Mesenchymal stem cell (in vitro differentiated cells and primary cell): ENCODE results near the gene DDX10.

ENCODE experiments used
- DNase-seq: peaks from one replicate; pipeline ENCODE4 v3.0.0-alpha.2; 2013
- H2AFZ ChIP-seq: one replicate; pipeline ENCODE4 v1.6.1; 2013; ENCODE audit warnings: low read depth, mild to moderate bottlenecking, control low read depth, inconsistent platforms, low read length, moderate library complexity
- H2AK5ac ChIP-seq: 2 replicates; pipeline ENCODE4 v1.6.1; 2013; ENCODE audit warnings: low read length, moderate library complexity, mild to moderate bottlenecking, inconsistent platforms; ENCODE audit not compliant: severe bottlenecking
- H2BK120ac ChIP-seq: one replicate; pipeline ENCODE4 v1.6.1; 2013; ENCODE audit warnings: low read depth, mild to moderate bottlenecking, inconsistent platforms, low read length, moderate library complexity
- H2BK12ac ChIP-seq, 2 experiments: one replicate each; pipeline ENCODE4 v1.6.1; 2013; ENCODE audit warnings: inconsistent platforms in 2 of 2, low read length in 2 of 2, mild to moderate bottlenecking in 2 of 2, moderate library complexity in 2 of 2, control low read depth in 1 of 2
- H2BK15ac ChIP-seq: one replicate; pipeline ENCODE4 v1.6.1; 2013; ENCODE audit warnings: mild to moderate bottlenecking, low read depth, inconsistent platforms; ENCODE audit not compliant: poor library complexity, severe bottlenecking
- H2BK5ac ChIP-seq: 2 replicates; pipeline ENCODE4 v1.6.1; 2013; ENCODE audit warnings: low read depth, mild to moderate bottlenecking, low read length, control low read depth, inconsistent platforms; ENCODE audit not compliant: poor library complexity, severe bottlenecking
- H3K14ac ChIP-seq, 2 experiments: one replicate each; pipeline ENCODE4 v1.6.1; 2013; ENCODE audit warnings: inconsistent platforms in 2 of 2, low read length in 2 of 2, control low read depth in 1 of 2, mild to moderate bottlenecking in 1 of 2, moderate library complexity in 1 of 2
- H3K18ac ChIP-seq, 2 experiments: one replicate each; pipeline ENCODE4 v1.6.1; 2013; ENCODE audit warnings: inconsistent platforms in 2 of 2, low read length in 2 of 2, control low read depth in 1 of 2, low read depth in 1 of 2, mild to moderate bottlenecking in 1 of 2
- H3K23ac ChIP-seq, 2 experiments: one replicate each; pipeline ENCODE4 v1.6.1; 2013; ENCODE audit warnings: inconsistent platforms in 2 of 2, low read length in 2 of 2, mild to moderate bottlenecking in 2 of 2, moderate library complexity in 2 of 2, control low read depth in 1 of 2
- H3K27ac ChIP-seq: 2 replicates; pipeline ENCODE4 v1.5.1; 2013; ENCODE audit warnings: mild to moderate bottlenecking, moderate library complexity, low read length, control low read depth, inconsistent platforms; ENCODE audit not compliant: poor library complexity, severe bottlenecking
- H3K27me3 ChIP-seq, 2 experiments: 2 replicates each; pipeline versions ENCODE4 v1.6.1 to v1.7.0; 2013; ENCODE audit warnings: low read length in 2 of 2, mild to moderate bottlenecking in 2 of 2, moderate library complexity in 2 of 2, control low read depth in 1 of 2, inconsistent platforms in 1 of 2; ENCODE audit not compliant: control insufficient read depth in 1 of 2, insufficient read depth in 1 of 2
- H3K36me3 ChIP-seq, 2 experiments: 2 replicates each; pipeline versions ENCODE4 v1.6.1 to v1.7.0; 2013; ENCODE audit warnings: low read length in 2 of 2, control low read depth in 1 of 2, inconsistent platforms in 1 of 2, low read depth in 1 of 2, mild to moderate bottlenecking in 1 of 2; ENCODE audit not compliant: insufficient read depth in 2 of 2, control insufficient read depth in 1 of 2
- H3K4ac ChIP-seq, 2 experiments: one replicate each; pipeline ENCODE4 v1.6.1; 2013; ENCODE audit warnings: inconsistent platforms in 2 of 2, low read length in 2 of 2, mild to moderate bottlenecking in 2 of 2, moderate library complexity in 2 of 2, control low read depth in 1 of 2, low read depth in 1 of 2
- H3K4me1 ChIP-seq: 2 replicates; pipeline ENCODE4 v1.6.1; 2013; ENCODE audit warnings: low read depth, low read length, control low read depth; ENCODE audit not compliant: control insufficient read depth, insufficient read depth
- H3K4me2 ChIP-seq: 2 replicates; pipeline ENCODE4 v1.6.1; 2013; ENCODE audit warnings: low read length, mild to moderate bottlenecking, inconsistent platforms; ENCODE audit not compliant: poor library complexity, severe bottlenecking
- H3K4me3 ChIP-seq, 2 experiments: 2 replicates each; pipeline versions ENCODE4 v1.5.1 to v1.7.0; 2013; ENCODE audit warnings: low read length in 2 of 2, mild to moderate bottlenecking in 2 of 2, control low read depth in 1 of 2, low read depth in 1 of 2; ENCODE audit not compliant: insufficient read depth in 1 of 2
- H3K79me1 ChIP-seq: replicated peaks from 2 replicates; pipeline ENCODE4 v1.6.1; 2013; ENCODE audit warnings: mild to moderate bottlenecking, control low read depth, low read length, inconsistent platforms; ENCODE audit not compliant: poor library complexity, severe bottlenecking
- H3K9ac ChIP-seq: 2 replicates; pipeline ENCODE4 v1.7.0; 2013; ENCODE audit warnings: mild to moderate bottlenecking, low read length, moderate library complexity
- H3K9me3 ChIP-seq: 2 replicates; pipeline ENCODE4 v1.7.0; 2013; ENCODE audit warnings: mild to moderate bottlenecking, low read length; ENCODE audit not compliant: control insufficient read depth
- H4K8ac ChIP-seq: one replicate; pipeline ENCODE4 v1.6.1; 2013; ENCODE audit warnings: inconsistent platforms, mild to moderate bottlenecking, low read length, moderate library complexity
- H4K91ac ChIP-seq: one replicate; pipeline ENCODE4 v1.6.1; 2013; ENCODE audit warnings: mild to moderate bottlenecking, low read length, inconsistent platforms
- WGBS: methylation state at CpG from one replicate; pipeline ENCODE4 v1.1.7; 2013; ENCODE audit warnings: mixed read lengths; 5-methylcytosine and 5-hydroxymethylcytosine counted together

The DDX10 gene

DNA sequence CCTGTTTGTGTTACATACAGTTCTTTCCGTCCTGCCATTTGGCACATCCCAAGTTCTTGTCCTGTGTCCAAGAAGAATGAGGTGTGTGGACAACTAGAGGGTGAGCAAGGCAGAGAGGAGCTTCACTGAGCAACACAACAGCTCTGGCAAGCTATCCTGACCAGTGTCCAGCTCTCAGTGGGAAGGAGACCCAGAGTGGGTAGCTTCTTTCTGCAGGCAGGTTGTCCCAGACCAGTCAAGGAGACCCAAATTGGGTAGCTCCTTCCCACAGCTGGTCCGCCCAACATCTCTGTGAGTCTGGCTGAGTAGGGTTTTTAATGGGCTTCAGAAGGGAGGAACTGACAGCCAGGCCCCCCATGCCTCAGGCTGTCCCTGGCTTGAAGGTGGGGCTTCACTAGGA, 36.1 kb upstream of the DDX10 start:
- 90% methylated on average over 2 of the region's 2 CpGs for WGBS

DNA sequence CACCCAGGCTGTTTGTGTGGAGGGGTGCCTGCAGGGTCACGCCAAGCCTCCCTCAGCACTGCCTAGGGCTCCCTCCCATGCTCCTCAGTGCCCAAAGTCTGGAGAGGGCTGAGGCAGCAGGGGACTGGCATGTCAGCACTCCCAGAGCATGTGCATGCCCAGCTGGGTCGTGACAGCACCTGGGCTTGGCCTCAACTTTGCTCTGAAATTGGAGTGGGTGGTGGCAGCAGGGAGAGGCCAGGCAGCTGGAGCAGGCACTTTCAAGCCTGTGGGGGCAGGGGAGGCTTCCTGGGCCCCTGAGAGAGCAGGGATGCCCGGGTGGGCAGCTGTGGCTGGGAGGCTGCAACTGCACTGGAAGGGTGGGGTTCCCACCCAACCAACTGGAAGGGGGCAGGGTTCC, 35.6 kb upstream of the DDX10 start:
- DNase-seq, result no peak

More for the DNA sequence above, 36.1 kb upstream of the DDX10 start:
- no peak overlapping the region for H3K4me3 ChIP-seq
- no peak overlapping the region for H2AK5ac ChIP-seq
- no peak overlapping the region for H3K9ac ChIP-seq
- H2BK12ac ChIP-seq, result no peak overlapping the region
- no peak overlapping the region for H3K4ac ChIP-seq
- H3K27ac ChIP-seq, result no peak overlapping the region
- no peaks in the 10 kb centered on the region for H3K4me1 ChIP-seq
- no peak overlapping the region for H3K23ac ChIP-seq
- no peaks in the 10 kb centered on the region for H3K27me3 ChIP-seq
- H3K4me2 ChIP-seq, result no peak overlapping the region
- H2BK5ac ChIP-seq, result no peak overlapping the region
- H3K18ac ChIP-seq, result no peak overlapping the region
- H3K9me3 ChIP-seq, result peaks cover 4% of the 10 kb centered on the region
- no peaks in the 10 kb centered on the region for H3K79me1 ChIP-seq
- no peaks in the 10 kb centered on the region for H3K36me3 ChIP-seq
- no peak overlapping the region for H2BK15ac ChIP-seq
- no peak overlapping the region for H4K91ac ChIP-seq
- H3K14ac ChIP-seq, result peak overlapping the region in 1 of 2 experiments; percentile 94
- no peak overlapping the region for H2AFZ ChIP-seq
- DNase-seq, result no peak
- H4K8ac ChIP-seq, result no peak overlapping the region
- no peak overlapping the region for H2BK120ac ChIP-seq

DNA sequence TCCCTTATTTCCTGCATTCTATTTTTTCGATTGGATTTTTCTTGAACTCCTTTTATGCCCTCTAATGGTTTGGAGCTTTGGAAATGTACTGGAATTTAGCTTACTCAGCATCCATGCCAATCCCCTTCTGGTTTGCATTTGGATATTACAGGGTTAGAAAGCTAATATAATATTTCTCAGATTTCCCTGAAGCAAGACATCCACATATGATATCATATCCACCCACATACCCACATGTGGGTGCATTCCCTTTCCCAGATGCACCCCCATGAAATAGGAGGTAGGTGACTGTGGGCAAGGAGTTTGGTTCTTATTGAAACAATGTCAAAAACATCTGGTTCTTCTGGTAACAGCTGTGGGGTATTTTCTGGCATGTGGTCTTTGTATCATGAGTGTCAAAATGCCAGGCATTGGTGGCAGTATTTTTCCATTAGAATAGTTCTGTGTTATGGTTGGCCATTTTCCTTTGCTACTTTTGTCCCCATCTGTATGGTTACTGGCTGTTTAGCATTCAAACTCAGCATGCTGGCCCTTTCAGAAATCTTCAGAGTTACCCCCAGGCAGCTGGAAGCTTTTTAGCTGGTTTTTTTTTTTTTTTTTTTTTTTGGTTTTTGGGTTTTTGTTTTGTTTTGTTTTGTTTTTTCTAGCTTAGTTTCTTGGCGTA, 32.7 kb upstream of the DDX10 start:
- H3K18ac ChIP-seq, result no peak overlapping the region
- H3K36me3 ChIP-seq, result no peaks in the 10 kb centered on the region
- H3K9ac ChIP-seq, result no peak overlapping the region
- no peak overlapping the region for H3K23ac ChIP-seq
- no peak overlapping the region for H3K4ac ChIP-seq
- DNase-seq, result no peak
- H4K91ac ChIP-seq, result no peak overlapping the region
- H2BK15ac ChIP-seq, result no peak overlapping the region
- H2BK5ac ChIP-seq, result no peak overlapping the region
- no peak overlapping the region for H3K14ac ChIP-seq
- no peaks in the 10 kb centered on the region for H3K27me3 ChIP-seq
- no peak overlapping the region for H2BK12ac ChIP-seq
- H3K4me1 ChIP-seq, result no peaks in the 10 kb centered on the region
- H2AFZ ChIP-seq, result no peak overlapping the region
- WGBS, result 92% methylated on average over 1 of the region's 2 CpGs
- H2AK5ac ChIP-seq, result no peak overlapping the region
- no peak overlapping the region for H3K4me2 ChIP-seq
- no peak overlapping the region for H2BK120ac ChIP-seq
- no peak overlapping the region for H4K8ac ChIP-seq
- H3K9me3 ChIP-seq, result peaks cover 4% of the 10 kb centered on the region
- no peak overlapping the region for H3K4me3 ChIP-seq
- no peak overlapping the region for H3K27ac ChIP-seq
- H3K79me1 ChIP-seq, result no peaks in the 10 kb centered on the region

More for the DNA sequence above, 35.6 kb upstream of the DDX10 start:
- Histone ChIP-seq H3K79me1 (no peaks in the 10 kb centered on the region), H2BK5ac (no peak overlapping the region), H2BK15ac (no peak overlapping the region), H2BK120ac (no peak overlapping the region), H4K91ac (no peak overlapping the region), H3K36me3 (no peaks in the 10 kb centered on the region), H3K4me1 (no peaks in the 10 kb centered on the region), H2AK5ac (no peak overlapping the region), H3K9ac (no peak overlapping the region), H3K27me3 (no peaks in the 10 kb centered on the region), H3K9me3 (peaks cover 4% of the 10 kb centered on the region), H3K4ac (no peak overlapping the region), H3K14ac (peak overlapping the region in 1 of 2 experiments; percentile 94), H3K4me3 (no peak overlapping the region), H3K18ac (no peak overlapping the region), H3K27ac (no peak overlapping the region), H3K4me2 (no peak overlapping the region), H2BK12ac (no peak overlapping the region), H3K23ac (no peak overlapping the region), H2AFZ (no peak overlapping the region), H4K8ac (no peak overlapping the region)
- 54% methylated on average over 2 of the region's 3 CpGs for WGBS

DNA sequence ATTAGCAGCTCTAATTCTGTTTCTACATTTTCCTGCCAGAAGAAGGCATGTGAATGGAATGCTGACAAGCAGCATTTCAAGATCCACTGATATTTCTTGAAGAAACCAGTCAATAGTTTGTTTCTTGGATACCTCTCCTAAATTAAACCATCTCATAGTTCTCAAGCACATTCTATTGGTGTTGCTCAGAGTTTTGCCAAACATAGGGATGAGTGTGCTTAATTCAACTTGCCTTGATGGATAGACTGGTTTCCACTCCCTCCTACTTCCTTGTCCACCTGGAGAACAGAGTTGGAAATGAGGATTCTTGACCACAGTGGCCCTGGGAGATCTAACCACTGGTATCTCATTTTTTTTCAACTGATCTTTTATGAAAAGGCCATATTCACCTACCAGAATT, 29.8 kb upstream of the DDX10 start:
- Histone ChIP-seq H3K4me2 (no peak overlapping the region), H2BK15ac (no peak overlapping the region)

More for the DNA sequence above, 29.8 kb upstream of the DDX10 start:
- no peak overlapping the region for H2BK5ac ChIP-seq
- H3K4ac ChIP-seq, result no peak overlapping the region
- no peak overlapping the region for H3K18ac ChIP-seq
- H3K14ac ChIP-seq, result no peak overlapping the region
- H3K27me3 ChIP-seq, result no peaks in the 10 kb centered on the region
- no peaks in the 10 kb centered on the region for H3K4me1 ChIP-seq
- no peaks in the 10 kb centered on the region for H3K79me1 ChIP-seq
- H2AFZ ChIP-seq, result no peak overlapping the region
- no peak overlapping the region for H2AK5ac ChIP-seq
- H3K4me3 ChIP-seq, result no peak overlapping the region
- no peak for DNase-seq
- no peak overlapping the region for H3K9ac ChIP-seq
- H4K8ac ChIP-seq, result no peak overlapping the region
- no peaks in the 10 kb centered on the region for H3K9me3 ChIP-seq
- H3K27ac ChIP-seq, result no peak overlapping the region
- H3K36me3 ChIP-seq, result no peaks in the 10 kb centered on the region
- H4K91ac ChIP-seq, result no peak overlapping the region
- no peak overlapping the region for H3K23ac ChIP-seq
- H2BK12ac ChIP-seq, result no peak overlapping the region
- no peak overlapping the region for H2BK120ac ChIP-seq
